ENCODE data around the gene SCD5. TPM values are rescaled to one million over a fixed set of nuclear protein-coding genes. Genes with fewer than 3 reads are reported as not detected.

Gene SCD5
- total and polyA plus RNA-seq, 2 experiments from 2014 or later = 0.79 to 1.6 TPM

DNA sequence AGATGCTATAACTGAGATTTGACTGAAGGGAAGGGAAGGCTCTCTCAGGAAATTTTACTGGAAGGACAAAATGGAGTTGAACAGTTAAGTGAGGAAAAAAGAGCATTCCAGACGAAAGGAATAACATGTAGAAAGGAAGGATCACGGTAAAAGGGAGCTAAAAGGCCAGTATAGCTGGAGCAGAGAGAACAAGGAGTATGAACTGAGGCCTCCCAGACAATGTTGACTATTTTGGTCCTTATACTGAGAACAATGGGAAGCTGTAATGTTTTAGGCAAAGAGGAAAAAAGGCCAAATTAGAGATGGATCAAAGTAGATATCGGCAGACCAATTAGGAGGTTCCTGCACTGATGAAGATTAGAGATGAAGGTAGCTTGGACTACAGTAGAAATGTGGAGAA is 26.8 kb upstream of the SCD5 start:
- H3K27me3 Mint-ChIP-seq (ENCODE audit: insufficient read depth, low read depth, poor library complexity) = no peaks in the 10 kb centered on the region
- H3K4me3 Mint-ChIP-seq = no peak overlapping the region
- Histone ChIP-seq H3K4me2 (no peak overlapping the region), H3K4me3 (no peak overlapping the region), H3K79me2 (replicated peaks; ENCODE audit: insufficient read depth) (no peaks in the 10 kb centered on the region), H4K20me1 (replicated peaks; ENCODE audit: insufficient read depth) (peaks cover 7% of the 10 kb centered on the region; the same call in 1 of the 2 replicates), H3K36me3 (ENCODE audit: insufficient read depth) (peaks cover 77% of the 10 kb centered on the region), H3K27me3 (ENCODE audit: insufficient read depth) (no peaks in the 10 kb centered on the region), H2AFZ (no peak overlapping the region), H3K4me1 (ENCODE audit: insufficient read depth) (no peaks in the 10 kb centered on the region), H3K27ac (ENCODE audit: low read depth) (no peak overlapping the region), H3K9me2 (ENCODE audit: insufficient read depth) (no peaks in the 10 kb centered on the region), H3F3A (replicated peaks; ENCODE audit: low read depth) (no peaks in the 10 kb centered on the region)
- no peaks in the 10 kb centered on the region for H3K4me1 Mint-ChIP-seq
- DNase-seq (ENCODE audit: low spot score) (no peak), ATAC-seq (no peak)
- no peak overlapping the region for H3K27ac Mint-ChIP-seq
- TF ChIP-seq, protein P1, sequence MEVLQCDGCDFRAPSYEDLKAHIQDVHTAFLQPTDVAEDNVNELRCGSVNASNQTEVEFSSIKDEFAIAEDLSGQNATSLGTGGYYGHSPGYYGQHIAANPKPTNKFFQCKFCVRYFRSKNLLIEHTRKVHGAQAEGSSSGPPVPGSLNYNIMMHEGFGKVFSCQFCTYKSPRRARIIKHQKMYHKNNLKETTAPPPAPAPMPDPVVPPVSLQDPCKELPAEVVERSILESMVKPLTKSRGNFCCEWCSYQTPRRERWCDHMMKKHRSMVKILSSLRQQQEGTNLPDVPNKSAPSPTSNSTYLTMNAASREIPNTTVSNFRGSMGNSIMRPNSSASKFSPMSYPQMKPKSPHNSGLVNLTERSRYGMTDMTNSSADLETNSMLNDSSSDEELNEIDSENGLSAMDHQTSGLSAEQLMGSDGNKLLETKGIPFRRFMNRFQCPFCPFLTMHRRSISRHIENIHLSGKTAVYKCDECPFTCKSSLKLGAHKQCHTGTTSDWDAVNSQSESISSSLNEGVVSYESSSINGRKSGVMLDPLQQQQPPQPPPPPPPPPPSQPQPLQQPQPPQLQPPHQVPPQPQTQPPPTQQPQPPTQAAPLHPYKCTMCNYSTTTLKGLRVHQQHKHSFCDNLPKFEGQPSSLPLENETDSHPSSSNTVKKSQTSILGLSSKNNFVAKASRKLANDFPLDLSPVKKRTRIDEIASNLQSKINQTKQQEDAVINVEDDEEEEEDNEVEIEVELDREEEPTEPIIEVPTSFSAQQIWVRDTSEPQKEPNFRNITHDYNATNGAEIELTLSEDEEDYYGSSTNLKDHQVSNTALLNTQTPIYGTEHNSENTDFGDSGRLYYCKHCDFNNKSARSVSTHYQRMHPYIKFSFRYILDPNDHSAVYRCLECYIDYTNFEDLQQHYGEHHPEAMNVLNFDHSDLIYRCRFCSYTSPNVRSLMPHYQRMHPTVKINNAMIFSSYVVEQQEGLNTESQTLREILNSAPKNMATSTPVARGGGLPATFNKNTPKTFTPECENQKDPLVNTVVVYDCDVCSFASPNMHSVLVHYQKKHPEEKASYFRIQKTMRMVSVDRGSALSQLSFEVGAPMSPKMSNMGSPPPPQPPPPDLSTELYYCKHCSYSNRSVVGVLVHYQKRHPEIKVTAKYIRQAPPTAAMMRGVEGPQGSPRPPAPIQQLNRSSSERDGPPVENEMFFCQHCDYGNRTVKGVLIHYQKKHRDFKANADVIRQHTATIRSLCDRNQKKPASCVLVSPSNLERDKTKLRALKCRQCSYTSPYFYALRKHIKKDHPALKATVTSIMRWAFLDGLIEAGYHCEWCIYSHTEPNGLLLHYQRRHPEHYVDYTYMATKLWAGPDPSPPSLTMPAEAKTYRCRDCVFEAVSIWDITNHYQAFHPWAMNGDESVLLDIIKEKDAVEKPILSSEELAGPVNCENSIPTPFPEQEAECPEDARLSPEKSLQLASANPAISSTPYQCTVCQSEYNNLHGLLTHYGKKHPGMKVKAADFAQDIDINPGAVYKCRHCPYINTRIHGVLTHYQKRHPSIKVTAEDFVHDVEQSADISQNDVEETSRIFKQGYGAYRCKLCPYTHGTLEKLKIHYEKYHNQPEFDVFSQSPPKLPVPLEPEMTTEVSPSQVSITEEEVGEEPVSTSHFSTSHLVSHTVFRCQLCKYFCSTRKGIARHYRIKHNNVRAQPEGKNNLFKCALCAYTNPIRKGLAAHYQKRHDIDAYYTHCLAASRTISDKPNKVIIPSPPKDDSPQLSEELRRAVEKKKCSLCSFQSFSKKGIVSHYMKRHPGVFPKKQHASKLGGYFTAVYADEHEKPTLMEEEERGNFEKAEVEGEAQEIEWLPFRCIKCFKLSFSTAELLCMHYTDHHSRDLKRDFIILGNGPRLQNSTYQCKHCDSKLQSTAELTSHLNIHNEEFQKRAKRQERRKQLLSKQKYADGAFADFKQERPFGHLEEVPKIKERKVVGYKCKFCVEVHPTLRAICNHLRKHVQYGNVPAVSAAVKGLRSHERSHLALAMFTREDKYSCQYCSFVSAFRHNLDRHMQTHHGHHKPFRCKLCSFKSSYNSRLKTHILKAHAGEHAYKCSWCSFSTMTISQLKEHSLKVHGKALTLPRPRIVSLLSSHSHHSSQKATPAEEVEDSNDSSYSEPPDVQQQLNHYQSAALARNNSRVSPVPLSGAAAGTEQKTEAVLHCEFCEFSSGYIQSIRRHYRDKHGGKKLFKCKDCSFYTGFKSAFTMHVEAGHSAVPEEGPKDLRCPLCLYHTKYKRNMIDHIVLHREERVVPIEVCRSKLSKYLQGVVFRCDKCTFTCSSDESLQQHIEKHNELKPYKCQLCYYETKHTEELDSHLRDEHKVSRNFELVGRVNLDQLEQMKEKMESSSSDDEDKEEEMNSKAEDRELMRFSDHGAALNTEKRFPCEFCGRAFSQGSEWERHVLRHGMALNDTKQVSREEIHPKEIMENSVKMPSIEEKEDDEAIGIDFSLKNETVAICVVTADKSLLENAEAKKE (CRISPR knock-in tag; IDR thresholded peaks at IDR 0.05) = no peak
- TF ChIP-seq JUNB (IDR thresholded peaks at IDR 0.05; ENCODE audit: unreplicated experiment) (no peak), ZNF331 (CRISPR knock-in tag; IDR thresholded peaks at IDR 0.05; ENCODE audit: low read depth) (no peak), EZH2phosphoT487 (IDR thresholded peaks at IDR 0.05; ENCODE audit: unreplicated experiment) (no peak), CREB1 (CRISPR knock-in tag; IDR thresholded peaks at IDR 0.05; ENCODE audit: low read depth) (no peak), NANOG (IDR thresholded peaks at IDR 0.05; ENCODE audit: borderline replicate concordance) (no peak), POLR2AphosphoS5 (IDR thresholded peaks at IDR 0.05; ENCODE audit: low read depth) (no peak), ZNF114 (CRISPR knock-in tag; IDR thresholded peaks at IDR 0.05) (no peak), EZH2 (IDR thresholded peaks at IDR 0.05; ENCODE audit: low read depth, unreplicated experiment) (no peak), STAT1 (IDR thresholded peaks at IDR 0.05; ENCODE audit: unreplicated experiment) (no peak)
- TF ChIP-seq, protein P2, sequence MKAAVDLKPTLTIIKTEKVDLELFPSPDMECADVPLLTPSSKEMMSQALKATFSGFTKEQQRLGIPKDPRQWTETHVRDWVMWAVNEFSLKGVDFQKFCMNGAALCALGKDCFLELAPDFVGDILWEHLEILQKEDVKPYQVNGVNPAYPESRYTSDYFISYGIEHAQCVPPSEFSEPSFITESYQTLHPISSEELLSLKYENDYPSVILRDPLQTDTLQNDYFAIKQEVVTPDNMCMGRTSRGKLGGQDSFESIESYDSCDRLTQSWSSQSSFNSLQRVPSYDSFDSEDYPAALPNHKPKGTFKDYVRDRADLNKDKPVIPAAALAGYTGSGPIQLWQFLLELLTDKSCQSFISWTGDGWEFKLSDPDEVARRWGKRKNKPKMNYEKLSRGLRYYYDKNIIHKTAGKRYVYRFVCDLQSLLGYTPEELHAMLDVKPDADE (IDR thresholded peaks at IDR 0.05) = no peak
- TF ChIP-seq, protein P3, sequence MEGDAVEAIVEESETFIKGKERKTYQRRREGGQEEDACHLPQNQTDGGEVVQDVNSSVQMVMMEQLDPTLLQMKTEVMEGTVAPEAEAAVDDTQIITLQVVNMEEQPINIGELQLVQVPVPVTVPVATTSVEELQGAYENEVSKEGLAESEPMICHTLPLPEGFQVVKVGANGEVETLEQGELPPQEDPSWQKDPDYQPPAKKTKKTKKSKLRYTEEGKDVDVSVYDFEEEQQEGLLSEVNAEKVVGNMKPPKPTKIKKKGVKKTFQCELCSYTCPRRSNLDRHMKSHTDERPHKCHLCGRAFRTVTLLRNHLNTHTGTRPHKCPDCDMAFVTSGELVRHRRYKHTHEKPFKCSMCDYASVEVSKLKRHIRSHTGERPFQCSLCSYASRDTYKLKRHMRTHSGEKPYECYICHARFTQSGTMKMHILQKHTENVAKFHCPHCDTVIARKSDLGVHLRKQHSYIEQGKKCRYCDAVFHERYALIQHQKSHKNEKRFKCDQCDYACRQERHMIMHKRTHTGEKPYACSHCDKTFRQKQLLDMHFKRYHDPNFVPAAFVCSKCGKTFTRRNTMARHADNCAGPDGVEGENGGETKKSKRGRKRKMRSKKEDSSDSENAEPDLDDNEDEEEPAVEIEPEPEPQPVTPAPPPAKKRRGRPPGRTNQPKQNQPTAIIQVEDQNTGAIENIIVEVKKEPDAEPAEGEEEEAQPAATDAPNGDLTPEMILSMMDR (conservative IDR thresholded peaks at IDR 0.05; ENCODE audit: low read depth in 2 of 2) = no peak
- TF ChIP-seq, protein P4, sequence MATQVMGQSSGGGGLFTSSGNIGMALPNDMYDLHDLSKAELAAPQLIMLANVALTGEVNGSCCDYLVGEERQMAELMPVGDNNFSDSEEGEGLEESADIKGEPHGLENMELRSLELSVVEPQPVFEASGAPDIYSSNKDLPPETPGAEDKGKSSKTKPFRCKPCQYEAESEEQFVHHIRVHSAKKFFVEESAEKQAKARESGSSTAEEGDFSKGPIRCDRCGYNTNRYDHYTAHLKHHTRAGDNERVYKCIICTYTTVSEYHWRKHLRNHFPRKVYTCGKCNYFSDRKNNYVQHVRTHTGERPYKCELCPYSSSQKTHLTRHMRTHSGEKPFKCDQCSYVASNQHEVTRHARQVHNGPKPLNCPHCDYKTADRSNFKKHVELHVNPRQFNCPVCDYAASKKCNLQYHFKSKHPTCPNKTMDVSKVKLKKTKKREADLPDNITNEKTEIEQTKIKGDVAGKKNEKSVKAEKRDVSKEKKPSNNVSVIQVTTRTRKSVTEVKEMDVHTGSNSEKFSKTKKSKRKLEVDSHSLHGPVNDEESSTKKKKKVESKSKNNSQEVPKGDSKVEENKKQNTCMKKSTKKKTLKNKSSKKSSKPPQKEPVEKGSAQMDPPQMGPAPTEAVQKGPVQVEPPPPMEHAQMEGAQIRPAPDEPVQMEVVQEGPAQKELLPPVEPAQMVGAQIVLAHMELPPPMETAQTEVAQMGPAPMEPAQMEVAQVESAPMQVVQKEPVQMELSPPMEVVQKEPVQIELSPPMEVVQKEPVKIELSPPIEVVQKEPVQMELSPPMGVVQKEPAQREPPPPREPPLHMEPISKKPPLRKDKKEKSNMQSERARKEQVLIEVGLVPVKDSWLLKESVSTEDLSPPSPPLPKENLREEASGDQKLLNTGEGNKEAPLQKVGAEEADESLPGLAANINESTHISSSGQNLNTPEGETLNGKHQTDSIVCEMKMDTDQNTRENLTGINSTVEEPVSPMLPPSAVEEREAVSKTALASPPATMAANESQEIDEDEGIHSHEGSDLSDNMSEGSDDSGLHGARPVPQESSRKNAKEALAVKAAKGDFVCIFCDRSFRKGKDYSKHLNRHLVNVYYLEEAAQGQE (IDR thresholded peaks at IDR 0.05; ENCODE audit: unreplicated experiment) = no peak
- peaks cover 53% of the 10 kb centered on the region for H3K36me3 Mint-ChIP-seq (ENCODE audit: low read depth)
- no peaks in the 10 kb centered on the region for H3K9me3 Mint-ChIP-seq

Data from GM23338 (cell line).